Natural killer cell (primary cell): ENCODE results near the gene FAM171A2. TPM values are rescaled to one million over a fixed set of nuclear protein-coding genes. Genes with fewer than 3 reads are reported as not detected.
"Not testable (repeated sequence)": the region's sequence is repeated elsewhere in the genome, so short reads cannot be mapped to it uniquely, and the experiment has no call there.

ENCODE experiments used
- ATAC-seq, 3 donors: fragments of 150-1000 bp in 2 of 3; fragments of 200-7000 bp in 1 of 3; cut with Tn5 transposase; 1 replicate in 1 of 3; 2 replicates in 2 of 3; pipeline ENCODE4 v1.10.0; 2021; ENCODE audit warnings: mild to moderate bottlenecking in 2 of 3, moderate library complexity in 2 of 3
- DNase-seq, 2 donors: peaks; one replicate each; pipeline versions ENCODE4 v3.0.0 to v3.0.0-alpha.2; 2013 to 2021; ENCODE audit warnings: mixed read lengths in 1 of 2
- H3K27ac ChIP-seq: one replicate; pipeline ENCODE4 v1.5.1; 2013; ENCODE audit warnings: mild to moderate bottlenecking, low read length
- H3K27me3 ChIP-seq: one replicate; pipeline ENCODE4 v1.6.1; 2013; ENCODE audit warnings: low read length; ENCODE audit not compliant: control insufficient read depth, insufficient read depth
- H3K36me3 ChIP-seq: one replicate; pipeline ENCODE4 v1.6.1; 2013; ENCODE audit warnings: low read length; ENCODE audit not compliant: control insufficient read depth, insufficient read depth
- H3K4me1 ChIP-seq: one replicate; pipeline ENCODE4 v1.6.1; 2013; ENCODE audit warnings: low read length; ENCODE audit not compliant: control insufficient read depth, insufficient read depth
- H3K4me3 ChIP-seq: one replicate; pipeline ENCODE4 v1.5.1; 2013; ENCODE audit warnings: low read length
- H3K9me3 ChIP-seq: one replicate; pipeline ENCODE4 v1.6.1; 2013; ENCODE audit warnings: low read length; ENCODE audit not compliant: control insufficient read depth, insufficient read depth
- H3K27ac Mint-ChIP-seq, 2 donors: one replicate each; pipeline ENCODE4 v1.8.0; 2022; ENCODE audit warnings: mild to moderate bottlenecking in 2 of 2, mixed read lengths in 2 of 2, moderate library complexity in 1 of 2
- H3K27me3 Mint-ChIP-seq, 2 donors: one replicate each; pipeline ENCODE4 v1.8.0; 2022; ENCODE audit warnings: low read depth in 2 of 2, mixed read lengths in 2 of 2
- H3K36me3 Mint-ChIP-seq: one replicate; pipeline ENCODE4 v1.8.0; 2022; ENCODE audit warnings: mixed read lengths
- H3K4me1 Mint-ChIP-seq, 2 donors: one replicate each; pipeline ENCODE4 v1.8.0; 2022; ENCODE audit warnings: mixed read lengths in 2 of 2
- H3K4me3 Mint-ChIP-seq: one replicate; pipeline ENCODE4 v1.8.0; 2022; ENCODE audit warnings: mild to moderate bottlenecking, moderate library complexity, mixed read lengths
- H3K9me3 Mint-ChIP-seq, 2 donors: one replicate each; pipeline ENCODE4 v1.8.0; 2022; ENCODE audit warnings: mixed read lengths in 2 of 2
- CTCF ChIP-seq: fragments of 200-600 bp; IDR thresholded peaks from one replicate; pipeline ENCODE4 v1.8.0; 2022; ENCODE audit warnings: antibody characterized with exemption
- WGBS: methylation state at CpG from one replicate; pipeline ENCODE4 v1.1.7; 2013; ENCODE audit warnings: missing lambda C conversion rate; ENCODE audit not compliant: insufficient coverage; 5-methylcytosine and 5-hydroxymethylcytosine counted together
- intact Hi-C: fragments of 100-400 bp; cut with micrococcal nuclease; formaldehyde crosslinking; loops from one replicate; pipeline ENCODE4 v1.14.2; 2022
- total RNA-seq, 4 donors: library from RNA; stranded (reverse); fragments of 120-200 nt in 1 of 4; gene quantifications; one replicate each; pipeline versions ENCODE4 v1.2.3 to v1.2.4, GENCODE V29; 2013 to 2022

FAM171A2 gene
- total RNA-seq, 3 donors from 2014 or later (not counting 1 experiment from before 2014, with no cell fraction given) = 0.20 to 0.43 (median 0.24) TPM

GRCh38 chr17:44375196-44376017 is 11.8 kb upstream of the FAM171A2 start:
- intact Hi-C loops = no loop called here
- Histone ChIP-seq H3K27me3 (no peaks in the 10 kb centered on the region), H3K9me3 (no peaks in the 10 kb centered on the region), H3K36me3 (no peaks in the 10 kb centered on the region), H3K4me3 (no peak overlapping the region), H3K27ac (no peak overlapping the region), H3K4me1 (peaks cover 4% of the 10 kb centered on the region)
- no peak for TF ChIP-seq CTCF
- WGBS = 74% methylated on average over 22 of the region's 22 CpGs
- H3K9me3 Mint-ChIP-seq = no peaks in the 10 kb centered on the region
- H3K27me3 Mint-ChIP-seq = peaks cover 6 to 8% of the 10 kb centered on the region in 2 donors
- H3K4me3 Mint-ChIP-seq = no peak overlapping the region
- no peaks in the 10 kb centered on the region for H3K4me1 Mint-ChIP-seq
- ATAC-seq (no peak), DNase-seq (no peak)
- no peak overlapping the region for H3K27ac Mint-ChIP-seq
- no peaks in the 10 kb centered on the region for H3K36me3 Mint-ChIP-seq

GRCh38 chr17:44374306-44375195 is 10.9 kb upstream of the FAM171A2 start:
- H3K27me3 ChIP-seq = no peaks in the 10 kb centered on the region
- H3K27ac ChIP-seq = no peak overlapping the region
- peaks cover 9% of the 10 kb centered on the region for H3K4me1 ChIP-seq
- no peak for TF ChIP-seq CTCF
- Mint-ChIP-seq H3K27ac (no peak overlapping the region), H3K4me3 (no peak overlapping the region), H3K36me3 (no peaks in the 10 kb centered on the region), H3K27me3 (peaks cover 6 to 8% of the 10 kb centered on the region in 2 donors), H3K4me1 (no peaks in the 10 kb centered on the region), H3K9me3 (no peaks in the 10 kb centered on the region)
- no peaks in the 10 kb centered on the region for H3K36me3 ChIP-seq
- peak in 1 of 3 donors; percentile 7 for ATAC-seq
- 42% methylated on average over 31 of the region's 31 CpGs for WGBS
- H3K4me3 ChIP-seq = no peak overlapping the region
- H3K9me3 ChIP-seq = no peaks in the 10 kb centered on the region
- DNase-seq = no peak
- intact Hi-C loops = no loop called here

- H3K27ac ChIP-seq = no peak overlapping the region
- H3K4me3 Mint-ChIP-seq = no peak overlapping the region
- TF ChIP-seq CTCF = no peak
- no peaks in the 10 kb centered on the region for H3K36me3 ChIP-seq
- peaks cover 9% of the 10 kb centered on the region for H3K4me1 ChIP-seq
- 79% methylated on average over 10 of the region's 10 CpGs for WGBS
- intact Hi-C loops = no loop called here
- no peaks in the 10 kb centered on the region for H3K9me3 Mint-ChIP-seq
- no peaks in the 10 kb centered on the region for H3K36me3 Mint-ChIP-seq
- H3K27ac Mint-ChIP-seq = no peak overlapping the region
- H3K9me3 ChIP-seq = no peaks in the 10 kb centered on the region
- H3K27me3 Mint-ChIP-seq = peaks cover 14% of the 10 kb centered on the region in 2 donors
- no peaks in the 10 kb centered on the region for H3K27me3 ChIP-seq
- no peak overlapping the region for H3K4me3 ChIP-seq
- no peak for DNase-seq
- ATAC-seq = no peak
- no peaks in the 10 kb centered on the region for H3K4me1 Mint-ChIP-seq
Observed at GRCh38 chr17:44372036-44372435, 8.4 kb upstream of the FAM171A2 start.

- WGBS = 36% methylated on average over 17 of the region's 17 CpGs
- H3K27ac Mint-ChIP-seq, H3K36me3 ChIP-seq, H3K4me1 ChIP-seq, H3K9me3 ChIP-seq, H3K4me1 Mint-ChIP-seq, H3K27ac ChIP-seq, H3K36me3 Mint-ChIP-seq, intact Hi-C loops, H3K27me3 ChIP-seq, H3K4me3 ChIP-seq, DNase-seq, ATAC-seq, H3K9me3 Mint-ChIP-seq: not testable (repeated sequence)
- H3K27me3 Mint-ChIP-seq = peaks cover 23 to 38% of the 10 kb centered on the region in 2 donors
- peak overlapping the region; percentile 68 for H3K4me3 Mint-ChIP-seq
Observed at GRCh38 chr17:44369414-44370023, 5.9 kb upstream of the FAM171A2 start.

- 94% methylated on average over 42 of the region's 42 CpGs for WGBS
- peaks cover 23 to 38% of the 10 kb centered on the region in 2 donors for H3K27me3 Mint-ChIP-seq
- H3K27ac Mint-ChIP-seq, H3K4me1 ChIP-seq, H3K4me1 Mint-ChIP-seq, intact Hi-C loops, H3K27me3 ChIP-seq, H3K4me3 Mint-ChIP-seq, H3K9me3 Mint-ChIP-seq, H3K36me3 Mint-ChIP-seq, H3K9me3 ChIP-seq, ATAC-seq, H3K36me3 ChIP-seq, H3K4me3 ChIP-seq, DNase-seq, H3K27ac ChIP-seq: not testable (repeated sequence)
Observed at GRCh38 chr17:44368391-44369243, 5.0 kb upstream of the FAM171A2 start.
